IMR-90 (cell line): ENCODE measurements around the gene TSKU. TPM values are rescaled to one million over a fixed set of nuclear protein-coding genes. Genes with fewer than 3 reads are reported as not detected.

Experiments used
- ATAC-seq: fragments of 200-7000 bp; cut with Tn5 transposase; 2 replicates; pipeline ENCODE4 v1.9.1; 2020; ENCODE audit warnings: low read depth, mild to moderate bottlenecking, moderate library complexity
- BruUV-seq: library from RNA; stranded (reverse); fragments of 400-500 nt; replicated peaks from 2 replicates; lab custom pipeline; 2021; lab: Mats Ljungman, UMichigan
- CTCF ChIA-PET: fragments of 300-600 bp; formaldehyde crosslinking; extraction: SDS; loops from one replicate; lab custom pipeline; 2021; ENCODE audit warnings: antibody characterized with exemption; lab: Yijun Ruan, JAX
- POLR2A ChIA-PET: fragments of 300-600 bp; sonication (Branson Sonifier 250); formaldehyde crosslinking; loops from one replicate; lab custom pipeline; 2022; ENCODE audit warnings: antibody characterized with exemption; ENCODE audit not compliant: unreplicated experiment; lab: Charles Lee
- DNase-seq: peaks from one replicate; pipeline ENCODE4 v3.0.0; 2013
- H2AFZ ChIP-seq: replicated peaks from 2 replicates; pipeline ENCODE3; 2013; ENCODE audit warnings: low read length, mild to moderate bottlenecking; ENCODE audit not compliant: poor library complexity
- H2AK5ac ChIP-seq: 2 replicates; pipeline ENCODE4 v1.6.1; 2013; ENCODE audit warnings: low read depth, low read length, inconsistent platforms
- H2AK9ac ChIP-seq: replicated peaks from 2 replicates; pipeline ENCODE3; 2013; ENCODE audit warnings: mild to moderate bottlenecking, low read depth, low read length, moderate library complexity; ENCODE audit not compliant: poor library complexity
- H2BK120ac ChIP-seq: 2 replicates; pipeline ENCODE4 v1.6.1; 2013; ENCODE audit warnings: low read depth, low read length, inconsistent platforms
- H2BK15ac ChIP-seq: 3 replicates; pipeline ENCODE4 v1.6.1; 2013; ENCODE audit warnings: low read depth, low read length, inconsistent platforms
- H2BK20ac ChIP-seq: 2 replicates; pipeline ENCODE4 v1.6.1; 2013; ENCODE audit warnings: low read depth, mild to moderate bottlenecking, inconsistent platforms, low read length, moderate library complexity
- H2BK5ac ChIP-seq: 2 replicates; pipeline ENCODE4 v1.6.1; 2013; ENCODE audit warnings: mild to moderate bottlenecking, low read depth, low read length, inconsistent platforms; ENCODE audit not compliant: poor library complexity, severe bottlenecking
- H3K14ac ChIP-seq: replicated peaks from 2 replicates; pipeline ENCODE4 v1.6.1; 2013; ENCODE audit warnings: low read depth, low read length, inconsistent platforms
- H3K18ac ChIP-seq: 2 replicates; pipeline ENCODE4 v1.6.1; 2013; ENCODE audit warnings: low read depth, low read length, control low read depth
- H3K23ac ChIP-seq: 2 replicates; pipeline ENCODE4 v1.6.1; 2013; ENCODE audit warnings: low read depth, low read length, inconsistent platforms
- H3K27ac ChIP-seq: 2 replicates; pipeline ENCODE4 v1.5.1; 2013; ENCODE audit warnings: mild to moderate bottlenecking, control low read depth, low read length; ENCODE audit not compliant: insufficient read depth
- H3K27me3 ChIP-seq: 2 replicates; pipeline ENCODE4 v1.6.1; 2013; ENCODE audit warnings: low read length; ENCODE audit not compliant: control insufficient read depth, insufficient read depth
- H3K36me3 ChIP-seq: 2 replicates; pipeline ENCODE4 v1.6.1; 2013; ENCODE audit warnings: low read length, mixed read lengths; ENCODE audit not compliant: control insufficient read depth, insufficient read depth
- H3K4ac ChIP-seq: 2 replicates; pipeline ENCODE4 v1.6.1; 2013; ENCODE audit warnings: low read depth, low read length, inconsistent platforms
- H3K4me1 ChIP-seq: 2 replicates; pipeline ENCODE4 v1.6.1; 2013; ENCODE audit warnings: low read length, mixed read lengths; ENCODE audit not compliant: control insufficient read depth, insufficient read depth
- H3K4me2 ChIP-seq: 2 replicates; pipeline ENCODE4 v1.6.1; 2013; ENCODE audit warnings: low read depth, mild to moderate bottlenecking, control low read depth, low read length, moderate library complexity
- H3K4me3 ChIP-seq: 2 replicates; pipeline ENCODE4 v1.5.1; 2013; ENCODE audit warnings: low read depth, mild to moderate bottlenecking, control low read depth, low read length, moderate library complexity; ENCODE audit not compliant: insufficient read depth
- H3K56ac ChIP-seq: 2 replicates; pipeline ENCODE4 v1.6.1; 2013; ENCODE audit warnings: low read length, inconsistent platforms; ENCODE audit not compliant: insufficient read depth; ENCODE audit errors: extremely low read depth
- H3K79me1 ChIP-seq, 2 experiments: 2 replicates each; pipeline ENCODE4 v1.6.1; 2013; ENCODE audit warnings: low read length in 2 of 2, inconsistent platforms in 1 of 2, low read depth in 1 of 2
- H3K9ac ChIP-seq: 2 replicates; pipeline ENCODE4 v1.6.1; 2013; ENCODE audit warnings: low read depth, low read length, control low read depth
- H3K9me1 ChIP-seq: 2 replicates; pipeline ENCODE4 v1.6.1; 2013; ENCODE audit warnings: low read length, inconsistent platforms; ENCODE audit not compliant: insufficient read depth
- H3K9me3 ChIP-seq: 2 replicates; pipeline ENCODE4 v1.6.1; 2013; ENCODE audit warnings: low read length; ENCODE audit not compliant: control insufficient read depth, insufficient read depth
- H4K20me1 ChIP-seq: 2 replicates; pipeline ENCODE4 v1.6.1; 2013; ENCODE audit warnings: low read length, inconsistent platforms; ENCODE audit not compliant: insufficient read depth
- H4K5ac ChIP-seq: 2 replicates; pipeline ENCODE4 v1.6.1; 2013; ENCODE audit warnings: mild to moderate bottlenecking, low read depth, low read length, control low read depth
- H4K8ac ChIP-seq, 2 experiments: 2 replicates each; pipeline ENCODE4 v1.6.1; 2013; ENCODE audit warnings: low read depth in 2 of 2, low read length in 2 of 2, control low read depth in 1 of 2, inconsistent platforms in 1 of 2
- H4K91ac ChIP-seq: 2 replicates; pipeline ENCODE4 v1.6.1; 2013; ENCODE audit warnings: low read depth, low read length, inconsistent platforms; ENCODE audit not compliant: insufficient read depth
- BHLHE40 ChIP-seq: fragments of 150-350 bp; IDR thresholded peaks from 2 replicates; pipeline ENCODE4 v1.6.1; 2016; ENCODE audit warnings: mild to moderate bottlenecking, low read depth, low read length
- CEBPB ChIP-seq: IDR thresholded peaks from 2 replicates; pipeline ENCODE4 v1.6.1; 2012; ENCODE audit warnings: low read depth, low read length, improper control_type of control experiment
- CHD1 ChIP-seq: IDR thresholded peaks from 2 replicates; pipeline ENCODE4 v1.6.1; 2012; ENCODE audit warnings: low read depth, low read length, improper control_type of control experiment
- FOS ChIP-seq: fragments of 150-350 bp; IDR thresholded peaks from 2 replicates; pipeline ENCODE4 v1.6.1; 2016; ENCODE audit warnings: low read depth, low read length
- MAFK ChIP-seq: IDR thresholded peaks from 2 replicates; pipeline ENCODE4 v1.6.1; 2012; ENCODE audit warnings: low read depth, low read length, improper control_type of control experiment
- MAZ ChIP-seq: IDR thresholded peaks from 2 replicates; pipeline ENCODE4 v1.6.1; 2012; ENCODE audit warnings: low read depth, mild to moderate bottlenecking, low read length, improper control_type of control experiment, moderate library complexity, borderline replicate concordance
- MXI1 ChIP-seq: IDR thresholded peaks from 2 replicates; pipeline ENCODE4 v1.6.1; 2012; ENCODE audit warnings: low read depth, mild to moderate bottlenecking, low read length, moderate library complexity, borderline replicate concordance
- NFE2L2 ChIP-seq: fragments of 150-350 bp; IDR thresholded peaks from 2 replicates; pipeline ENCODE4 v1.6.1; 2016; ENCODE audit warnings: low read depth, mild to moderate bottlenecking, low read length
- POLR2A ChIP-seq: IDR thresholded peaks from 2 replicates; pipeline ENCODE4 v1.6.1; 2012; ENCODE audit warnings: mild to moderate bottlenecking, low read depth, low read length
- RAD21 ChIP-seq: IDR thresholded peaks from 2 replicates; pipeline ENCODE4 v1.6.1; 2012; ENCODE audit warnings: low read length, improper control_type of control experiment
- RCOR1 ChIP-seq: IDR thresholded peaks from 2 replicates; pipeline ENCODE4 v1.6.1; 2012; ENCODE audit warnings: mild to moderate bottlenecking, low read length, improper control_type of control experiment; ENCODE audit not compliant: insufficient replicate concordance
- RFX5 ChIP-seq: IDR thresholded peaks from 2 replicates; pipeline ENCODE4 v1.8.0; 2012; ENCODE audit warnings: low read depth, mild to moderate bottlenecking, low read length, moderate library complexity
- SMC3 ChIP-seq: fragments of 150-350 bp; IDR thresholded peaks from 2 replicates; pipeline ENCODE4 v1.6.1; 2016; ENCODE audit warnings: low read depth, mild to moderate bottlenecking, antibody characterized with exemption, low read length, moderate library complexity
- WGBS, 2 experiments: methylation state at CpG; one replicate each; pipeline versions ENCODE4 v1.1.5 to v1.1.7; 2013; ENCODE audit warnings: missing lambda C conversion rate in 2 of 2; ENCODE audit not compliant: insufficient read length in 1 of 2; ENCODE audit errors: extremely low coverage in 2 of 2; 5-methylcytosine and 5-hydroxymethylcytosine counted together
- dilution Hi-C: fragments of 300-500 bp; cut with HindIII; formaldehyde crosslinking; loops from one replicate; pipeline ENCODE4 v1.14.3; 2018; ENCODE audit warnings: low sequenced_read_pairs; ENCODE audit not compliant: unreplicated experiment
- in situ Hi-C: fragments of 300-500 bp; cut with MboI; formaldehyde crosslinking; loops from 3 replicates; pipeline ENCODE4 v1.14.3; 2019; ENCODE audit warnings: low sequenced_read_pairs, inconsistent platforms, mixed read lengths
- intact Hi-C: fragments of 100-400 bp; cut with micrococcal nuclease; formaldehyde crosslinking; loops from 2 replicates; pipeline ENCODE4 v1.10.0; 2022
- polyA plus RNA-seq, 3 experiments: library from polyadenylated mRNA; depleted of rRNA; stranded (reverse); fragments of >200 nt; gene quantifications; 2 replicates each; pipeline ENCODE4 v1.2.3, GENCODE V29; 2012; ENCODE audit warnings: low replicate concordance in 1 of 3
- total RNA-seq: library from RNA; depleted of rRNA; stranded (reverse); fragments of >200 nt; gene quantifications from 2 replicates; pipeline ENCODE4 v1.2.3, GENCODE V29; 2012
- TF ChIP-seq, protein P1 (sequence below): fragments of 150-350 bp; IDR thresholded peaks from 2 replicates; pipeline ENCODE4 v1.6.1; 2016; ENCODE audit warnings: low read depth, mild to moderate bottlenecking, low read length, moderate library complexity, borderline replicate concordance
- TF ChIP-seq, protein P2 (sequence below): conservative IDR thresholded peaks from 2 replicates; pipeline ENCODE4 v1.5.1; 2012; ENCODE audit warnings: mild to moderate bottlenecking, low read depth, low read length, improper control_type of control experiment
- TF ChIP-seq, protein P3 (sequence below): fragments of 150-350 bp; IDR thresholded peaks from 2 replicates; pipeline ENCODE4 v1.6.1; 2017; ENCODE audit warnings: mild to moderate bottlenecking, antibody characterized with exemption, low read length, low read depth

Gene TSKU
- total and polyA plus RNA-seq, 2 of the 4 experiments (the other 2 are of a cell fraction), result 6.8 to 26.6 TPM

DNA sequence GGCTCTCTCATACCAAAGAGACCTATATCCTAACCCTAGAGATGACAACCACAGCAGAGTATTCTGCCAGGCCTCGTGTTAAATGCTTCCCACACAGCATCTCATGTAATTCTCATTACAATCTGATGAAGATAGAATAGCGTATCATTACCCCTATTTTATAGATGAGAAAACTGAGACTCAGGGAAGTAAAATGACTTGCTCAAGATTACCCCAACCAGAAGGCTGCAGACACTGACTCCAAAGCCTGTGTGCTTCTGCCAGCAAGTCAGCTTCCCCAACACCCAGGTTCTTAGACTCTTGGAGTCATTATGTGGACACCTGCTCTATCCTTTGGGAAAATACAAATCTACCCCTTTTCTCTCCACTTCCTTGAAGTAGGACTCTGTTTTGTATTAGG lies 23.6 kb upstream of the TSKU start:
- peaks cover 13% of the 10 kb centered on the region for H3K4me1 ChIP-seq
- CTCF ChIA-PET, result no interaction called here
- no peaks in the 10 kb centered on the region for H3K79me1 ChIP-seq
- no peak overlapping the region for H2BK120ac ChIP-seq
- H3K27ac ChIP-seq, result no peak overlapping the region
- H2BK15ac ChIP-seq, result no peak overlapping the region
- no peak overlapping the region for H3K14ac ChIP-seq
- intact Hi-C loops, result no loop called here
- no peaks in the 10 kb centered on the region for H3K36me3 ChIP-seq
- peaks cover 15% of the 10 kb centered on the region; the same call in 1 of the 2 replicates for H3K9me1 ChIP-seq
- POLR2A ChIA-PET, result no interaction called here
- peaks cover 17% of the 10 kb centered on the region for H3K27me3 ChIP-seq
- no peak overlapping the region for H4K5ac ChIP-seq
- ATAC-seq, result no peak
- H3K9ac ChIP-seq, result no peak overlapping the region
- H3K18ac ChIP-seq, result no peak overlapping the region
- H3K9me3 ChIP-seq, result no peaks in the 10 kb centered on the region
- no CpG with 5 or more reads among the region's 2 CpGs for WGBS, 2 experiments
- no peak overlapping the region for H2BK20ac ChIP-seq
- no peak for DNase-seq
- no peak overlapping the region for H4K8ac ChIP-seq
- in situ Hi-C loops, result no loop called here
- H2BK5ac ChIP-seq, result no peak overlapping the region
- no peak overlapping the region for H3K4ac ChIP-seq
- H3K23ac ChIP-seq, result no peak overlapping the region
- no peak overlapping the region for H3K56ac ChIP-seq
- no peak overlapping the region for H4K91ac ChIP-seq
- TF ChIP-seq, protein P1, sequence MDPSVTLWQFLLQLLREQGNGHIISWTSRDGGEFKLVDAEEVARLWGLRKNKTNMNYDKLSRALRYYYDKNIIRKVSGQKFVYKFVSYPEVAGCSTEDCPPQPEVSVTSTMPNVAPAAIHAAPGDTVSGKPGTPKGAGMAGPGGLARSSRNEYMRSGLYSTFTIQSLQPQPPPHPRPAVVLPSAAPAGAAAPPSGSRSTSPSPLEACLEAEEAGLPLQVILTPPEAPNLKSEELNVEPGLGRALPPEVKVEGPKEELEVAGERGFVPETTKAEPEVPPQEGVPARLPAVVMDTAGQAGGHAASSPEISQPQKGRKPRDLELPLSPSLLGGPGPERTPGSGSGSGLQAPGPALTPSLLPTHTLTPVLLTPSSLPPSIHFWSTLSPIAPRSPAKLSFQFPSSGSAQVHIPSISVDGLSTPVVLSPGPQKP, result no peak
- no peak for TF ChIP-seq MAFK
- no peak for TF ChIP-seq CHD1
- no peak for TF ChIP-seq RAD21
- TF ChIP-seq CEBPB, result no peak
- no peak for TF ChIP-seq RFX5
- no peak for TF ChIP-seq FOS
- TF ChIP-seq POLR2A, result no peak
- TF ChIP-seq, protein P2, sequence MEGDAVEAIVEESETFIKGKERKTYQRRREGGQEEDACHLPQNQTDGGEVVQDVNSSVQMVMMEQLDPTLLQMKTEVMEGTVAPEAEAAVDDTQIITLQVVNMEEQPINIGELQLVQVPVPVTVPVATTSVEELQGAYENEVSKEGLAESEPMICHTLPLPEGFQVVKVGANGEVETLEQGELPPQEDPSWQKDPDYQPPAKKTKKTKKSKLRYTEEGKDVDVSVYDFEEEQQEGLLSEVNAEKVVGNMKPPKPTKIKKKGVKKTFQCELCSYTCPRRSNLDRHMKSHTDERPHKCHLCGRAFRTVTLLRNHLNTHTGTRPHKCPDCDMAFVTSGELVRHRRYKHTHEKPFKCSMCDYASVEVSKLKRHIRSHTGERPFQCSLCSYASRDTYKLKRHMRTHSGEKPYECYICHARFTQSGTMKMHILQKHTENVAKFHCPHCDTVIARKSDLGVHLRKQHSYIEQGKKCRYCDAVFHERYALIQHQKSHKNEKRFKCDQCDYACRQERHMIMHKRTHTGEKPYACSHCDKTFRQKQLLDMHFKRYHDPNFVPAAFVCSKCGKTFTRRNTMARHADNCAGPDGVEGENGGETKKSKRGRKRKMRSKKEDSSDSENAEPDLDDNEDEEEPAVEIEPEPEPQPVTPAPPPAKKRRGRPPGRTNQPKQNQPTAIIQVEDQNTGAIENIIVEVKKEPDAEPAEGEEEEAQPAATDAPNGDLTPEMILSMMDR, result no peak
- no peak for TF ChIP-seq SMC3
- no peak for TF ChIP-seq NFE2L2
- no peak for TF ChIP-seq MAZ
- no peak for TF ChIP-seq RCOR1
- no peak for TF ChIP-seq BHLHE40
- TF ChIP-seq MXI1, result no peak
- TF ChIP-seq, protein P3, sequence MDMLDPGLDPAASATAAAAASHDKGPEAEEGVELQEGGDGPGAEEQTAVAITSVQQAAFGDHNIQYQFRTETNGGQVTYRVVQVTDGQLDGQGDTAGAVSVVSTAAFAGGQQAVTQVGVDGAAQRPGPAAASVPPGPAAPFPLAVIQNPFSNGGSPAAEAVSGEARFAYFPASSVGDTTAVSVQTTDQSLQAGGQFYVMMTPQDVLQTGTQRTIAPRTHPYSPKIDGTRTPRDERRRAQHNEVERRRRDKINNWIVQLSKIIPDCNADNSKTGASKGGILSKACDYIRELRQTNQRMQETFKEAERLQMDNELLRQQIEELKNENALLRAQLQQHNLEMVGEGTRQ, result no peak
- no peaks in the 10 kb centered on the region for H4K20me1 ChIP-seq
- H3K4me3 ChIP-seq, result no peak overlapping the region
- dilution Hi-C loops, result no loop called here
- no peak overlapping the region for H2AK9ac ChIP-seq
- no TSS peak for BruUV-seq
- no peak overlapping the region for H3K4me2 ChIP-seq
- no peak overlapping the region for H2AK5ac ChIP-seq
- H2AFZ ChIP-seq, result no peak overlapping the region
